GM12874 (cell line): ENCODE results near the gene MRPS23.

Experiments used
- TF ChIP-seq, protein P1 (sequence below): IDR thresholded peaks from 2 replicates; pipeline ENCODE4 v1.5.1; 2011; ENCODE audit warnings: low read depth, mild to moderate bottlenecking, control low read depth, low read length, moderate library complexity; ENCODE audit not compliant: insufficient read depth

The MRPS23 gene

DNA sequence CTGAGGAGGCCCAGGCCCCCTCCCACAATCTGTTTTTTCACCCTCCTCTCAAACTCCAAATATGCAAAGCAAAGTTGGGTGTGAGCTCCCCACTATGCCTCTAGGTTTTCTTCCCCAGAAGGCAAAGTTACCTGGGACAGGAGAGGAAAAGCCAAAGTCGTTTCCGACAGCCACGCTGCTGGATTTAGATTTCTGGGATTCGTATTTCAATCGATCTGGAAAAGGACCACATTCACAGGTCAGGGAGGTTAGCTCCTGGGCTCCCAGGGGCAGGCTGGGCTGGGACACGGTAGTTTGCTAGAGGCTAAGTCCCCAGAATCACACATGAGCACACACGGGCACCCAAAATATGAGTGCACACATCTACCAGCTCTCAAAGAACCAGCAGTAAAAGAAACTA lies 21.3 kb upstream of the MRPS23 start:
- TF ChIP-seq, protein P1, sequence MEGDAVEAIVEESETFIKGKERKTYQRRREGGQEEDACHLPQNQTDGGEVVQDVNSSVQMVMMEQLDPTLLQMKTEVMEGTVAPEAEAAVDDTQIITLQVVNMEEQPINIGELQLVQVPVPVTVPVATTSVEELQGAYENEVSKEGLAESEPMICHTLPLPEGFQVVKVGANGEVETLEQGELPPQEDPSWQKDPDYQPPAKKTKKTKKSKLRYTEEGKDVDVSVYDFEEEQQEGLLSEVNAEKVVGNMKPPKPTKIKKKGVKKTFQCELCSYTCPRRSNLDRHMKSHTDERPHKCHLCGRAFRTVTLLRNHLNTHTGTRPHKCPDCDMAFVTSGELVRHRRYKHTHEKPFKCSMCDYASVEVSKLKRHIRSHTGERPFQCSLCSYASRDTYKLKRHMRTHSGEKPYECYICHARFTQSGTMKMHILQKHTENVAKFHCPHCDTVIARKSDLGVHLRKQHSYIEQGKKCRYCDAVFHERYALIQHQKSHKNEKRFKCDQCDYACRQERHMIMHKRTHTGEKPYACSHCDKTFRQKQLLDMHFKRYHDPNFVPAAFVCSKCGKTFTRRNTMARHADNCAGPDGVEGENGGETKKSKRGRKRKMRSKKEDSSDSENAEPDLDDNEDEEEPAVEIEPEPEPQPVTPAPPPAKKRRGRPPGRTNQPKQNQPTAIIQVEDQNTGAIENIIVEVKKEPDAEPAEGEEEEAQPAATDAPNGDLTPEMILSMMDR, result no peak

DNA sequence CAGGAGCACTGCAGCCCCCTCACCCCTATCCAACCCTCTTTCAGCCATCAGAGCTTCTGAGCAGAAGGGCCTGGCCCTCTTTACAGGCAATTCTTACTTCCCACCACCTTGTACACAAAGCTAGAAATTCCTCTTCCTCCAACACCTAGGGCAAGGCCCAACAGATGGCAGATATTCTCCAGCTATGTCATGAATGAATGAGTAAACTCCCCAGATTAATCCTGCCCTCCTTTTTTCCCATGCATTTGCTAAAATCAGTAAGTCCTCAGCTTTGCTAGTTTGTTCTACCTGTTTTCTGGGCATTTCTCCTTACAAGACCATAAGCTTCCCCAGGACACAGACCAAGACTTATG lies 20.4 kb upstream of the MRPS23 start:
- TF ChIP-seq, protein P1, result no peak

DNA sequence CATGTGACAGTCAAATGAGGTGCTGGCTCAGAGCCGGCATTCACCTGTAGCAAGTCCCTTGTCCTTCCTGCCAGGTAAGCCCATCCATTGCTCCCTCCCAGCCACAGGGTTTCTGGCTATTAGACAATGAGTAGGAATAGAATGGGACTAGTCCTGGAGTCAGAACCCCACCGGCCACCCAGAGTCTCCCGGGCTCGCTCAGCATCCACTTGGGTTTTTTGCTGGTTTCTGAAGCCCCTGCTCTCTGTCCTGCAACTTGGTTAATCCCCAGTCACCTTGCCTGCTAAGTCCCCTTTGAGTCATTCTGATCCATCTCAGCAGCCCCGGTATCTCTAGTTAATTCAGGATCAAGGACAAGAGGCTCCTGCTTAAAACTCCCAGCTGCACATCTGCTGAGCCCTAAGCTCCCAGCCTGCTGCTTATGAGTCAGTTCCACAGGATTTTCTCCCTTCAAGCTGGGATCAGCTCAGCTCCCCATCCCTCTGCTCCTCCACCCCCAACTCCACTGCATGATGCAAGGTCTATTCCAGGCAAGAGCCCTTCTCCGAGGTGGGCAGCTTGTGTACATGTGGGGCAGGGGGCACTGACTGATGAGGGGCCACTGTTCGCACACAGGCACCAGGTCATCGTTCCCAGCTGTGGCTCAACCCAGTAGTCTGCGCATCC lies 19.9 kb upstream of the MRPS23 start:
- TF ChIP-seq, protein P1, result no peak

DNA sequence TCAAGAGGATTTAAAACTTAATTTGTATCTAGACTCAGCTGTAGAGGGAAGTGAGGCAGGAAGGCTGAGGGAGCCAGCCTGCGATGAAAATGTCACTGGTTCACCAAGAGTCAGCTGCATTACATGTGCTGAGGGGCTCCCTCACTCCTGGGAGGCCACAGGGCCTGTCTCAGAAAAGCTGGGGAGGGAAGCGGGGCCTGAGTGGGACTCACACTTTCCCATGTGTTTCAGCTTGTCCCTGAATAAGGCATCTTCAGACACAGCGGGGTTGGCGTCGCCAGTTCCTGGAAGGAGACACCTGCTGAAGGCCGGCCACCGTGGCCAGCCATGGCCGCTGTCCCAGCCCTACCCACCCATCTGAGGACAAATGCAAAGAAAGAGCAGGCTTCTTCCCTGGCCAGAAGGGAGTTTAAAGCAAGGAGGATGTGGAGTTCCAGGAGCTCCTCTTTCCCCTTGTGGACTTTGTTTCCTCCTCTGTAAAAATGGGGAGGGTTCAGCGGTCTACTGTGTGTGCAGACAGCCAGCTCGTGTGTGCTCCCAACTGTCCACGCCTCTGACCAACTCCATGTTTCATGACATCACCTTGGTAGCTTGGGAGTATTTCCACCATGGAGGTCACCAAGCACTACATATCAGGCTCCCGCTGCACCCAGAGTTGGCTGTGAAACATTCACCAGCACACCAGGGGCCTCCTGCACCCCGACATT lies 19.2 kb upstream of the MRPS23 start:
- TF ChIP-seq, protein P1, result no peak

DNA sequence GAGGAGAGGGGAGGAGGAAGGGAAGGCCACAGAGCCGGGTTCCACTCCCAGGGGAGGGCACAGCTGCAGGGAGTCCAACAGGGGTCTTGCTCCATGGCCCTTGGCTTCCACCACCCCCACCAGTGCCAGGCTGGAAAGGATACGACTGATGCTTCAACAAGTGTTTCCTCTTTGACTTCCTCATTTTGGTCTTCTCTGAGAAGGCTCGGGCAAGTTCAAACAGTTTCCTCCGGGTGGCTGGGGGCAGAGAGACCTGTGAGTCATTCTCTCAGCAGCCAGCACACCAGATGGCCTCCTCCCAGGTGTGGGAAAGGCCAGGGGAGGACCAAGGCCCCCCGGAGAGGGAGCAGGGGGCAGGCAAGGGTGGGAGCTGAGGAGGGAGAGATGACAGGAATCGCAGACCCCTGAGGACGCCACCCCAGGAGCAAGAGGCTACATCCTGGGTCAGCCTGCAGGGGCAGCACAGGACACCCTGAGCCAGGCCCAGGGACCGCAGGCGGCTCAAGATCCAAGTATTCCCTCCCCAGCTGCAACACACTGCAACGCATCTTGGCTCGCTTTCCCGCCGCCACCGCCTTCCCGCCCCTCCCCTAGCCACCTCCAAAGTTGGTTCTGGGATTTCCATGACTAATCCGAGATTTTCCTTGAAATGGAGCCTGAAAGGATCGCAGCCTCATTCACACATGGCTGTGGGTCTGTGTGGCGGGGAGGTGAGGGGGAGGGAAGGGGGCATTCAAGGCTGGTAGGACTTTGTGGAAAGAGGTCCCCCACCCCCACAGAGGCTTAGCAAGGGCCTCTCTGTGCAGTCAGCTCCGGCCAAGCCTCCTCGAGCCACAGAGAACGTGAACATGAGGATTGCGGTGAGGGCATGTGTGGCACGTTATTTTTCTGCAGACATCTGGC lies 18.4 kb upstream of the MRPS23 start:
- TF ChIP-seq, protein P1, result peak; percentile 62

DNA sequence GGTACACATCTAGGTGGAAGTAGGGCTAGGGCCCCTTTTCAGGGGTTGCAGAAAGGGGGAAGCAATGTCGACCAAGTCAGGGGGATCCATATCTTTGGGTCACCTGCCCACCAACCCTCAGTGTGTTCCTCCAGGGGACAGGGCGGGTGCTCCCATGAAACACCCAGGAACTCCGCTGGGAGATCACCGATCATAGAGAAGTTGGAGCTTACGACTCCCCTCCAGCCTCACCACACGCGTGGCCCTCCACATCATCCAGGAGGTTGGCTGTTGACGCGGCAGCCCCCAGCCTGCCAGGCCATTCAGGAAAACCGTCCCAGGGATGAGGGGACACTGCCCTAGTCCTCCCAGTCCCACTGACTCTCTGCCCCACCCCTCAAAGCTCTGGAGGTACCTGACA lies 17.3 kb upstream of the MRPS23 start:
- TF ChIP-seq, protein P1, result no peak

DNA sequence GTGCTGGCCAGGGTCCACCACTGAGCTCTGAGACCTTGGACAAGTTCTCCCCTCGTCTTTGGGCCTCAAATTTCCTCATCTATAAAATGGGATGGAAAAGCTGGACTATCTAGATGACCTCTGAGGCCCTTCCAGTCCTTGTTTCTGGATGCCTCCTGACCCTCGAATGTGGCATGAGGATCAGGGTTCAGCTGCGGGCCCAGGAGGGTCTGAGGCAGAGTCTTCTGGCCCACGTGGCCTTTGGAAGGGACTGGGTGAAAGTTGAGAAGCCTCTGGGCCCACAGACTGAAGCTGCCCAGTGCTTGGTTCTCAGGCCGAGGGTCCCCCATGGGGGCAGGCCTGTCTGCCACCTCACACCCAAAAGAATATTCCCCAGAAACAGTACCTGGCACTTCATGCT lies 16.9 kb upstream of the MRPS23 start:
- TF ChIP-seq, protein P1, result no peak
